PC-3 (cell line): ENCODE data around the gene DNAL4.

ENCODE experiments used
- EZH2 ChIP-seq: fragments of 300-600 bp; sonication (generic); IDR thresholded peaks from one replicate; pipeline ENCODE4 v1.6.1; 2017; ENCODE audit warnings: antibody characterized with exemption, mild to moderate bottlenecking, low read length; ENCODE audit not compliant: unreplicated experiment
- EZH2phosphoT487 ChIP-seq: fragments of 300-600 bp; sonication (generic); IDR thresholded peaks from 2 replicates; pipeline ENCODE4 v1.6.1; 2018; ENCODE audit warnings: mild to moderate bottlenecking, antibody characterized with exemption, low read length, borderline replicate concordance
- TF ChIP-seq, protein P1 (sequence below): fragments of 300-600 bp; sonication (generic); conservative IDR thresholded peaks from 2 replicates; pipeline ENCODE4 v1.5.1; 2017; ENCODE audit warnings: antibody characterized with exemption, low read depth, mild to moderate bottlenecking, low read length

DNA sequence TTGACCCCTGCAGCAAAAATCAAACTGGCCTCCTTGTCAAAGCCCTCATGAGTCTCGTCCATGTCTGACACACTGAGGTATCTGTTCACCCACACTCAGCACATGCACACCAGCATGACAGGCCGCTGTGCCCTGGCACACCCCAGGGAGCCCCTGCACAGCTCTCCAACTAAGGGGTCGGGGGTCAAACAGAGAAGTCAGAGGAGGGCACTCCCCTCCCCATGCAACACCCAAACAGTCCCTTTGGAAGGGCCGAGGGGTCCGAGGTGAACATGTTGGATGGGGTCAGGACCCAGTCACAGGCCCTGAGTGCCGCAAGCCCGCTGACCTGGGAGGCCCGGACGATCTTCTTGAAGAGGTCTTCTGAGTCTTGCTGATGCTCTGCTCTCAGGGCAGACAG, 52.8 kb downstream of the DNAL4 start:
- TF ChIP-seq, protein P1, sequence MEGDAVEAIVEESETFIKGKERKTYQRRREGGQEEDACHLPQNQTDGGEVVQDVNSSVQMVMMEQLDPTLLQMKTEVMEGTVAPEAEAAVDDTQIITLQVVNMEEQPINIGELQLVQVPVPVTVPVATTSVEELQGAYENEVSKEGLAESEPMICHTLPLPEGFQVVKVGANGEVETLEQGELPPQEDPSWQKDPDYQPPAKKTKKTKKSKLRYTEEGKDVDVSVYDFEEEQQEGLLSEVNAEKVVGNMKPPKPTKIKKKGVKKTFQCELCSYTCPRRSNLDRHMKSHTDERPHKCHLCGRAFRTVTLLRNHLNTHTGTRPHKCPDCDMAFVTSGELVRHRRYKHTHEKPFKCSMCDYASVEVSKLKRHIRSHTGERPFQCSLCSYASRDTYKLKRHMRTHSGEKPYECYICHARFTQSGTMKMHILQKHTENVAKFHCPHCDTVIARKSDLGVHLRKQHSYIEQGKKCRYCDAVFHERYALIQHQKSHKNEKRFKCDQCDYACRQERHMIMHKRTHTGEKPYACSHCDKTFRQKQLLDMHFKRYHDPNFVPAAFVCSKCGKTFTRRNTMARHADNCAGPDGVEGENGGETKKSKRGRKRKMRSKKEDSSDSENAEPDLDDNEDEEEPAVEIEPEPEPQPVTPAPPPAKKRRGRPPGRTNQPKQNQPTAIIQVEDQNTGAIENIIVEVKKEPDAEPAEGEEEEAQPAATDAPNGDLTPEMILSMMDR: no peak
- TF ChIP-seq EZH2phosphoT487 (no peak), EZH2 (no peak)
